Measurements from ENCODE around the gene FAM210B.
"Not testable (repeated sequence)": the region's sequence is repeated elsewhere in the genome, so short reads cannot be mapped to it uniquely, and the experiment has no call there.

FAM210B gene

DNA sequence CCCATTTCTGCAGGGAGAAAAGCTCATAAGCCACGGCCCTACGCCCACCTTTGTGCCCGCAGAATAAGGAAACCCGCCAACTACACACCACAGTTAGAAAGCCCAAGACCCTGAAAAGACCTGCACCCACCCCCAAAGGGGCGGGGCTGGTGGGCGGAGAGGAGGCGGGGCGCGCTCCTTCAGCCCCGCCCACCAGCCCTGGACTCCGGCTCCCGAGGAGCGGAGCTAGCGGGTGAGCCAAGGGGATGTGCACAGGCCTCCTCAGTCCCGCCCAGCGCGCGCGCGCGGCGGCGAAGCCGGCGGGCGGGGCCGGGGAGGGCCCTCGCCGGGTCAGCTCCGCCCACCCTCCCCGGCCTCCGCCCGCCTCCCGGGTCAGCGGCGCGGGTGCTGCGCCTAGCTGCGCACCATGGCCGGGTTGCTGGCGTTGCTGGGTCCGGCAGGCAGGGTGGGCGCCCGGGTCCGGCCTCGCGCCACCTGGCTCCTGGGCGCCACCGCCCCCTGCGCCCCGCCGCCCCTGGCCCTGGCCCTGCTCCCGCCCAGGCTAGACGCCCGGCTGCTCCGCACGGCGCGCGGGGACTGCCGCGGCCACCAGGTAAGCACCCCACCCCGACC is at the start of gene FAM210B:
TSS of gene FAM210B (plus strand) at position 375 of the 612 bp plus-strand sequence. CDS start at position 407, 32 bp downstream.
- DNase-seq (ENCODE audit: low read depth in 2 of 2): peak; percentile 77 to 78

GRCh38 chr20:56316051-56316450 is 42.7 kb upstream of the FAM210B start:
- DNase-seq (ENCODE audit: low read depth in 2 of 2): no peak

DNA sequence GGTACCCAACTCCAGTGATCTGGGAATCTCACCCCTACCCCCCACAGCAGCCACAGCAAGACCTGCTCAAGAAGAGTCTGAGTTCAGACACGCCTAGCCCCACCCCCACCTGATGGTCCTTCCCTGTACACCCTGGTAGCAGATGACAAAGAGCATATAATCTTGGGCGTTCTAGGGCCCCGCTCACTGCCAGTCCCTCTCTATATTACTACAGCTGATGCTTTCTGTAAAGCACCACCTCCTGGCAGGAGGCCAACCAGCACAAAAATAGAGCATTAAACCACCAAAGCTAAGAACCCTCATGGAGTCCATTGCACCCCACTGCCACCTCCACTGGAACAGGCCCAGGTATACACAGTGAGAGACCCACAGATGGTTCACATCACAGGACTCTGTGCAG is 42.3 kb upstream of the FAM210B start:
- DNase-seq (ENCODE audit: low read depth in 2 of 2): no peak

- DNase-seq (ENCODE audit: low read depth in 2 of 2): no peak
Measured at GRCh38 chr20:56322681-56323080, 36.1 kb upstream of the FAM210B start.

- no peak for DNase-seq (ENCODE audit: low read depth in 2 of 2)
Measured at GRCh38 chr20:56323206-56323605, 35.6 kb upstream of the FAM210B start.

DNA sequence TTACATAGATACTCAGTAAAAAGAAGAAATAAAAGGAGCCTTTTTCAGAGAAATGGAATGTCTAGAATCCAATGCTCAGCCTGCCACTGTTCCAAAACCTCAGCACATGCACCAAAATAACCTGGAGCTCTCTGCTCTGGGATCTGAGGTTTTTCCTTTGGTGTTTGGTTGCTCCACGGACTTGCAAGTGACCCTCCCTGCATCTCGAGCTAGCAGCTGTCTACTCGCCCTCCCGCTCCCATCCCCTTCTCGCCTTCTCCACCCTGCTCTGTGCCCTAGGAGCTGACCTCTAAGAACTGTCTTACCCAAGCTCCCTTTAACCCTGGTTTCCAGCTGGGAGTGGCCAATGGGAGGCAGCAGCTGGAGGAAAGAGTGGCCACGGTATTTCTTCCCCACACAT is 35.1 kb upstream of the FAM210B start:
- DNase-seq (ENCODE audit: low read depth in 2 of 2): no peak

GRCh38 chr20:56324806-56325205 is 34.0 kb upstream of the FAM210B start:
- DNase-seq (ENCODE audit: low read depth in 2 of 2): no peak

- no peak for DNase-seq (ENCODE audit: low read depth in 2 of 2)
Measured at GRCh38 chr20:56328861-56329260, 29.9 kb upstream of the FAM210B start.

- DNase-seq (ENCODE audit: low read depth in 2 of 2): not testable (repeated sequence)
Measured at GRCh38 chr20:56336709-56337108, 22.1 kb upstream of the FAM210B start.

- no peak for DNase-seq (ENCODE audit: low read depth in 2 of 2)
Measured at GRCh38 chr20:56342783-56343182, 16.0 kb upstream of the FAM210B start.

- peak; percentile 44 to 48 for DNase-seq (ENCODE audit: low read depth in 2 of 2)
Measured at GRCh38 chr20:56343861-56344381, 14.9 kb upstream of the FAM210B start.

DNA sequence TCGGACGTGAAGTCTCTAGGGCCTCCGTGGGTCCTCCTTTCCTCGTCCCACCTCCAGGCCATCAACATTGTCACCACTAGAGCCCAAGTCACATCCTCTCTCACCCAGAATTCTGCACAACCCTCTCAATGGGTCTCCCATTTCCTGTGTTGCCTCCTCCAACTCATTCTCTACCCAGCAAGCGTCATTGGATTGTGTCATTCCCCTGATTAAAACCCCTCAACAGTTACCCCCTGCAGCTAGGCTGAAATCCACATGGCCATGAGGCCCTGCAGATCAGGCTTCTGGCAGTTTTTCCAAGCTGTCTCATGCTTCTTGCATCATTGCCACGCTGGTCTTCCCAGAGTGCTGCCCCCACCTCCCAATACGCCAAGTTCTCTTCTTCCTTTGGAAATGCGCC is 12.9 kb upstream of the FAM210B start:
- DNase-seq (ENCODE audit: low read depth in 2 of 2): no peak

DNA sequence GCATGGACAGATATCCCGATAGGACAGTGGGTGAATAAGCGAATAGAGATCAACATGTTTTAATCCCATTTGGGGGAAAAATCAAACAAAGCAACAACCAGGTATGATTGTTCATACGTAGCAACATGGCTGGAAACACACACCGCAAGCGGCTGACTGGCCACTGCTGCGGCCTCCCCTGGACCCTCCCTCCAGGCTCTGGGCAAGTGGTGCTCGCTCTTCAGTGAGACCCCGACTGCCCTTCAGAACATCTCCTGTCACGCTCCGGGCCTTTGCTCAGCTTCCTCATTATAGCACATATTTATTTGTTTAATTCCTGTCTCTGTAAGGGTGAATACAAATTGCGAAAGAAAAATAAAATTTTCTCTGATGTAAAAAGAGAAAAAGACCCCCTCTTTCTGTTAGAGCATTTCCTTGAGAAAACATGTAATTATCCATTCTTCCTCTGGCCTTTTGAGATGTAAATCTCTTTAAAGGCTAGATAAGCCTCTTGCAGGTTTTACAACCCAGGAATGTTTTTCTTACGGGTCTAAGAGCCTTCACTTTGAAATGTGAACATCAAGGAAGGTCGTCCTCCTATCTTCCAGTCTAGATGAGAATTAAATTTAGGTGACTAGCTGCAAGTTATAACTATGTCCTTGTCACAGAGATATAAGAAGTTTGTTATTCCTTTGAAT is 11.0 kb upstream of the FAM210B start:
- DNase-seq (ENCODE audit: low read depth in 2 of 2): no peak

DNA sequence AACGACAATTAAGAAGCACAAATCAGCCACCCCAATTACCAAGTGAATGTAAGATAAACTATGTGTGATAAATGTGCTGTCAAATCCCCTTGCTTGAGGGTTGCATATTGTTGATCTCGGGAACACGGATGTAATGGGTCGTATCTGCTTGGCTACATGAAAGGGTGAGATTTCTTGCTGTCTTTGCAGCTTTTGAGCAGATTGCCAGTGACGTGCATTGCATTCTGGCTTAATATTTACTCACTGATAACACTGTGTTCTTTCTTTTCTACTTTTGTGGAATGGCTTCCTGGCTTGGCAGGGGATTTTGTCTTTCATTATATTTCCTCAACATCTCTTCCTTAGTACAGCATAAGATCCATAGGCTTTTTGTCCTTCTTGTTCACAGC is 10.5 kb upstream of the FAM210B start:
- DNase-seq (ENCODE audit: low read depth in 2 of 2): no peak

DNA sequence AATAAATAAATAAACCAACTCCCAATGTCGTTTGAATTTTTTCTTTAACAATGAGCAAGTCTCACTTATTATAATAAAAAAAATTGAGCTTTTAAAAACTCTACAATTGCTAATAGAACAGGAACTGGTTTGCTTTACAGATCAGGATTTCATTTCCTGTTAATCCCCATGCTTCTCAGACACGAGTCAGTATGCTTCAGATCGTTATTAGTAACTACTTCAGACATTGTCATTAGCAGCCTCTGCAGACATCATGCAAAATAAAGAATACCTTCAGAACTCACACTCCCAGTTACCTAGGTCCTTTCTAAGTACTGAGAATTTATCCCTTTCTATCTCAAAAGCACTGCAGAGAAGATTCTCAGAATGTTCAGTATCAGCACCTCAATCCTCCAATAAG is 10.0 kb upstream of the FAM210B start:
- DNase-seq (ENCODE audit: low read depth in 2 of 2): no peak

GRCh38 chr20:56350842-56351241 is 7.9 kb upstream of the FAM210B start:
- no peak for DNase-seq (ENCODE audit: low read depth in 2 of 2)

GRCh38 chr20:56352345-56353055 is 6.3 kb upstream of the FAM210B start:
- no peak for DNase-seq (ENCODE audit: low read depth in 2 of 2)

DNA sequence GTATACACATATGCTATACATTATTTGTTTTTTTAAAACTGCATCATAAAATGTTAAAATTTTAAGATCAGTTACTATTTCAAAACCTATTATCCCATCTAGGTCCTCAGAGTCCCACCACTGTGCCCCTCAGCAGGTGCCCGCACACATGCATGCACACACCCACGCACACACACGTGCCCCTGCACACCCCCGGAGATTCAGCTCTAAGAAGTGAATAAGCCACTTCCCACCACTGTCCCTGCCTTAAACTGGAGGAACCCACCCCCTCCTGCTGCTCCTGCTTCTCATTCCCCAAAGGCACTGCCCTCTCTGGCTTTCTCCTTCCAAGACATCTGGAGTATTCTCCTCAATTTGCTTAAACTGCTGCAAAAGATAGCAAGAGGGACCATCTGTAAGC is 5.4 kb upstream of the FAM210B start:
- DNase-seq (ENCODE audit: low read depth in 2 of 2): no peak

DNA sequence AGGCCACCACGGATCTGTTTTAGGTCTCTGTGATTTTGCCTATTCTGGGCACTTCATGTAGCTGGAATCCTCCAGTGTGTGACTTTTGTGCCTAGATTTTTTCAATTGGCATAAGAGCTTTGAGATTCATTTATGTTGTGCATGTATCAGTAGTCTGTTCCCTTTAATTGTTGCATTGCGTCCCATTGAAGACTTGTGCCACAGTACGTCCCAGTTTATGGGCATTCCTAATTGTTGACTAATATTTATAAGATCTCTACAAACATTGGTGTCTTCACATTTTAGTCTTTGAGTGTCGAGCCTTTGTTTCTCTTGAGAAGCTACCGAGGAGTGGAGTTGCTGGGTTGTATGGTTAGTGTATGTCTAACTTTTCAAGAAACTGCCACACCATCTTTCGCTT is 704 bp upstream of the FAM210B start:
- DNase-seq (ENCODE audit: low read depth in 2 of 2): no peak

DNA sequence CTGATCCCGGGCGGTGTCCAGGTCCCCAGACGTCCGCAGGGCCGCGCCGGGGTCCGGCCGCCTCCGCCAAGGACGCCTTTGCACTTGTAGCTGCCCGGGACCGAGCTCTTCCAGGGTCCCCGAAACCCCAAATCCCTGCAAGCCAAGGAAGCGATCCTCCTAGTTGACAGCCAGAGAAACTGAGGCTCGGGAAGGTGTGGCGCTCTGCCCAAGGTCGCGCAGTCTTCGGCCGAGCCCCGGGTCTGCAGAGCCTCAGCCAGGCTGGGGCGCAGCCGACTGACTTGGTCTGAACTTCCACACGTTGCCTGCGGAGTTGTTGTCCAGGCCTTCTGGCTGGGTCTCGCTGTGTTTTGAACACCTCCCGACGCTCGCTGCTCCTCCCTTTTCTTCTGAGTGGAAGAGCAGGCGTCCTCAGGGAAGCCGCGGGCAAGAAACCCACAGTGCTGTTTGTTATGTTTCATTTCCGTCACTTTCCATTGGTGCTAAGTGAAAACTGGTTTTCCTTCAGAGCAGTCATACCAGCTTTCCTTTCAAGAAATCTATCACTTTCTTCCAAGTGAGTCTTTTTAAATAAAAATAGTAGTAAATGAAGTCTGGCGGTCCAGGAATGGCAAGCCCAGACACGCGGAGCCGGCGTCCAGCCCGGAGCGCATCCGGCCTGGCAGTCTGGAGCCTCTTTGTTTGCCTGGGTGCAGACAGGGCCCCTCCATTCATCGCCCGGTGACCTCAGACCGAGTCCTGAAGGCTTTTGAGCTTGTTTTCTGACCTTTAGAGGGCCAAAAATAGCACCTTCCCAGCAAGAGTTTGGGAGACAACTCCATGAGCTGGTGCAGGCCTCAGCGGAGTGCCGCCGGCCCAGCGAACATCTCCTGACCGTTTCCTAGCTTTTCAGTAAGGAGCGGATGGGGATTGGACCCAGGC is 698 bp downstream of the FAM210B start:
- DNase-seq (ENCODE audit: low read depth in 2 of 2): no peak

- no peak for DNase-seq (ENCODE audit: low read depth in 2 of 2)
Measured at GRCh38 chr20:56360133-56360907, 1.5 kb downstream of the FAM210B start.

All from stimulated activated CD8-positive, alpha-beta memory T cell treated with anti-CD3 and anti-CD28 coated beads, Interleukin-2, amount 100 ng/mL, for 48 hours (primary cell).